Measurements from ENCODE around the gene GFI1.

GRCh38 chr1:92464588-92465255 lies 22.0 kb downstream of the GFI1 start:
- TF ChIP-seq EZH2 (IDR thresholded peaks at IDR 0.05; ENCODE audit: insufficient read depth, poor library complexity, severe bottlenecking) (no peak), EZH2phosphoT487 (IDR thresholded peaks at IDR 0.05; ENCODE audit: insufficient read depth, low read depth) (no peak)

Measured in GM23248 (cell line).